IMR-90 (cell line): ENCODE results near the gene HSPE1. TPM values are rescaled to one million over a fixed set of nuclear protein-coding genes. Genes with fewer than 3 reads are reported as not detected.

ENCODE experiments used
- ATAC-seq: fragments of 200-7000 bp; cut with Tn5 transposase; 2 replicates; pipeline ENCODE4 v1.9.1; 2020; ENCODE audit warnings: low read depth, mild to moderate bottlenecking, moderate library complexity
- BruUV-seq: library from RNA; stranded (reverse); fragments of 400-500 nt; replicated peaks from 2 replicates; lab custom pipeline; 2021; lab: Mats Ljungman, UMichigan
- CTCF ChIA-PET: fragments of 300-600 bp; formaldehyde crosslinking; extraction: SDS; loops from one replicate; lab custom pipeline; 2021; ENCODE audit warnings: antibody characterized with exemption; lab: Yijun Ruan, JAX
- POLR2A ChIA-PET: fragments of 300-600 bp; sonication (Branson Sonifier 250); formaldehyde crosslinking; loops from one replicate; lab custom pipeline; 2022; ENCODE audit warnings: antibody characterized with exemption; ENCODE audit not compliant: unreplicated experiment; lab: Charles Lee
- DNase-seq: peaks from one replicate; pipeline ENCODE4 v3.0.0; 2013
- H2AFZ ChIP-seq: replicated peaks from 2 replicates; pipeline ENCODE3; 2013; ENCODE audit warnings: low read length, mild to moderate bottlenecking; ENCODE audit not compliant: poor library complexity
- H2AK5ac ChIP-seq: 2 replicates; pipeline ENCODE4 v1.6.1; 2013; ENCODE audit warnings: low read depth, low read length, inconsistent platforms
- H2AK9ac ChIP-seq: replicated peaks from 2 replicates; pipeline ENCODE3; 2013; ENCODE audit warnings: mild to moderate bottlenecking, low read depth, low read length, moderate library complexity; ENCODE audit not compliant: poor library complexity
- H2BK120ac ChIP-seq: 2 replicates; pipeline ENCODE4 v1.6.1; 2013; ENCODE audit warnings: low read depth, low read length, inconsistent platforms
- H2BK15ac ChIP-seq: 3 replicates; pipeline ENCODE4 v1.6.1; 2013; ENCODE audit warnings: low read depth, low read length, inconsistent platforms
- H2BK20ac ChIP-seq: 2 replicates; pipeline ENCODE4 v1.6.1; 2013; ENCODE audit warnings: low read depth, mild to moderate bottlenecking, inconsistent platforms, low read length, moderate library complexity
- H2BK5ac ChIP-seq: 2 replicates; pipeline ENCODE4 v1.6.1; 2013; ENCODE audit warnings: mild to moderate bottlenecking, low read depth, low read length, inconsistent platforms; ENCODE audit not compliant: poor library complexity, severe bottlenecking
- H3K14ac ChIP-seq: replicated peaks from 2 replicates; pipeline ENCODE4 v1.6.1; 2013; ENCODE audit warnings: low read depth, low read length, inconsistent platforms
- H3K18ac ChIP-seq: 2 replicates; pipeline ENCODE4 v1.6.1; 2013; ENCODE audit warnings: low read depth, low read length, control low read depth
- H3K23ac ChIP-seq: 2 replicates; pipeline ENCODE4 v1.6.1; 2013; ENCODE audit warnings: low read depth, low read length, inconsistent platforms
- H3K27ac ChIP-seq: 2 replicates; pipeline ENCODE4 v1.5.1; 2013; ENCODE audit warnings: mild to moderate bottlenecking, control low read depth, low read length; ENCODE audit not compliant: insufficient read depth
- H3K27me3 ChIP-seq: 2 replicates; pipeline ENCODE4 v1.6.1; 2013; ENCODE audit warnings: low read length; ENCODE audit not compliant: control insufficient read depth, insufficient read depth
- H3K36me3 ChIP-seq: 2 replicates; pipeline ENCODE4 v1.6.1; 2013; ENCODE audit warnings: low read length, mixed read lengths; ENCODE audit not compliant: control insufficient read depth, insufficient read depth
- H3K4ac ChIP-seq: 2 replicates; pipeline ENCODE4 v1.6.1; 2013; ENCODE audit warnings: low read depth, low read length, inconsistent platforms
- H3K4me1 ChIP-seq: 2 replicates; pipeline ENCODE4 v1.6.1; 2013; ENCODE audit warnings: low read length, mixed read lengths; ENCODE audit not compliant: control insufficient read depth, insufficient read depth
- H3K4me2 ChIP-seq: 2 replicates; pipeline ENCODE4 v1.6.1; 2013; ENCODE audit warnings: low read depth, mild to moderate bottlenecking, control low read depth, low read length, moderate library complexity
- H3K4me3 ChIP-seq: 2 replicates; pipeline ENCODE4 v1.5.1; 2013; ENCODE audit warnings: low read depth, mild to moderate bottlenecking, control low read depth, low read length, moderate library complexity; ENCODE audit not compliant: insufficient read depth
- H3K56ac ChIP-seq: 2 replicates; pipeline ENCODE4 v1.6.1; 2013; ENCODE audit warnings: low read length, inconsistent platforms; ENCODE audit not compliant: insufficient read depth; ENCODE audit errors: extremely low read depth
- H3K79me1 ChIP-seq, 2 experiments: 2 replicates each; pipeline ENCODE4 v1.6.1; 2013; ENCODE audit warnings: low read length in 2 of 2, inconsistent platforms in 1 of 2, low read depth in 1 of 2
- H3K9ac ChIP-seq: 2 replicates; pipeline ENCODE4 v1.6.1; 2013; ENCODE audit warnings: low read depth, low read length, control low read depth
- H3K9me1 ChIP-seq: 2 replicates; pipeline ENCODE4 v1.6.1; 2013; ENCODE audit warnings: low read length, inconsistent platforms; ENCODE audit not compliant: insufficient read depth
- H3K9me3 ChIP-seq: 2 replicates; pipeline ENCODE4 v1.6.1; 2013; ENCODE audit warnings: low read length; ENCODE audit not compliant: control insufficient read depth, insufficient read depth
- H4K20me1 ChIP-seq: 2 replicates; pipeline ENCODE4 v1.6.1; 2013; ENCODE audit warnings: low read length, inconsistent platforms; ENCODE audit not compliant: insufficient read depth
- H4K5ac ChIP-seq: 2 replicates; pipeline ENCODE4 v1.6.1; 2013; ENCODE audit warnings: mild to moderate bottlenecking, low read depth, low read length, control low read depth
- H4K8ac ChIP-seq, 2 experiments: 2 replicates each; pipeline ENCODE4 v1.6.1; 2013; ENCODE audit warnings: low read depth in 2 of 2, low read length in 2 of 2, control low read depth in 1 of 2, inconsistent platforms in 1 of 2
- H4K91ac ChIP-seq: 2 replicates; pipeline ENCODE4 v1.6.1; 2013; ENCODE audit warnings: low read depth, low read length, inconsistent platforms; ENCODE audit not compliant: insufficient read depth
- CEBPB ChIP-seq: IDR thresholded peaks from 2 replicates; pipeline ENCODE4 v1.6.1; 2012; ENCODE audit warnings: low read depth, low read length, improper control_type of control experiment
- CHD1 ChIP-seq: IDR thresholded peaks from 2 replicates; pipeline ENCODE4 v1.6.1; 2012; ENCODE audit warnings: low read depth, low read length, improper control_type of control experiment
- NFE2L2 ChIP-seq: fragments of 150-350 bp; IDR thresholded peaks from 2 replicates; pipeline ENCODE4 v1.6.1; 2016; ENCODE audit warnings: low read depth, mild to moderate bottlenecking, low read length
- RCOR1 ChIP-seq: IDR thresholded peaks from 2 replicates; pipeline ENCODE4 v1.6.1; 2012; ENCODE audit warnings: mild to moderate bottlenecking, low read length, improper control_type of control experiment; ENCODE audit not compliant: insufficient replicate concordance
- SMC3 ChIP-seq: fragments of 150-350 bp; IDR thresholded peaks from 2 replicates; pipeline ENCODE4 v1.6.1; 2016; ENCODE audit warnings: low read depth, mild to moderate bottlenecking, antibody characterized with exemption, low read length, moderate library complexity
- WGBS, 2 experiments: methylation state at CpG; one replicate each; pipeline versions ENCODE4 v1.1.5 to v1.1.7; 2013; ENCODE audit warnings: missing lambda C conversion rate in 2 of 2; ENCODE audit not compliant: insufficient read length in 1 of 2; ENCODE audit errors: extremely low coverage in 2 of 2; 5-methylcytosine and 5-hydroxymethylcytosine counted together
- dilution Hi-C: fragments of 300-500 bp; cut with HindIII; formaldehyde crosslinking; loops from one replicate; pipeline ENCODE4 v1.14.3; 2018; ENCODE audit warnings: low sequenced_read_pairs; ENCODE audit not compliant: unreplicated experiment
- in situ Hi-C: fragments of 300-500 bp; cut with MboI; formaldehyde crosslinking; loops from 3 replicates; pipeline ENCODE4 v1.14.3; 2019; ENCODE audit warnings: low sequenced_read_pairs, inconsistent platforms, mixed read lengths
- intact Hi-C: fragments of 100-400 bp; cut with micrococcal nuclease; formaldehyde crosslinking; loops from 2 replicates; pipeline ENCODE4 v1.10.0; 2022
- polyA plus RNA-seq, 3 experiments: library from polyadenylated mRNA; depleted of rRNA; stranded (reverse); fragments of >200 nt; gene quantifications; 2 replicates each; pipeline ENCODE4 v1.2.3, GENCODE V29; 2012; ENCODE audit warnings: low replicate concordance in 1 of 3
- total RNA-seq: library from RNA; depleted of rRNA; stranded (reverse); fragments of >200 nt; gene quantifications from 2 replicates; pipeline ENCODE4 v1.2.3, GENCODE V29; 2012

Gene HSPE1
- total and polyA plus RNA-seq, 2 of the 4 experiments (the other 2 are of a cell fraction) = 13.3 to 93.6 TPM

DNA sequence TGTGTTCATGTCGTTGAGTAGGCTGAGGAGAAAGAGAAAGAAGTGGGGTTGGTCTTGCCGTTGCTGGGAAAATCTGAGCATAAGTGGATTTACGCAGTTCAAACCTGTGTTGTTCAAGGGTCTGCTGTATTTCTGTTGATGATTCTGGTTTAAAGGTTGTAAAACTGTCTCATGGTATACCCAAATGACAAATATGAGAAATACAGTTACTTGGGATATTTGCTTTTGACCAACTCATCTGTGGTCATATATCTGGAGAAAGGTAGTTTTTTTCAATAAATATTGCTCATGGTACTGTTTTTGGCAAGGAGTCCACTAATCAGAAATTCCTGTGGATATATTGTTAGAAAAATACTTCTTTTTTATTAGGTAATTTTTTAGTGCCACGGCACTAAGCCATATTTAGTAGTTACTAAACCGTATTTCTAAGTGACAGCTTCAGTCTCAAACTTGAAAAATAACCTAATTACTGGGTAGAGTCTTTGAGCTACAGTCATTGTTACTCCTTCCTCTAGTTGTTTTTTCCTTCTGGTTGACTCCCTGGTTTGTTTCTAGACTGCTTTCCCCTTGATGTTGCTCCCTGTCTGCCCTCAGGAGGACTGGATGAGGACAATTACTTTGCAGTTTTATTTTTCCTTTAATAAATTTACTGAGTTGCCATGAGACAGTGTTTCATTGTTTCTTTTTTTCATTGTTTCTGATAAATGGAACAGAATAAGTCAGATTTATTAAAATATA, 47.2 kb downstream of the HSPE1 start:
- H2BK5ac ChIP-seq = no peak overlapping the region
- intact Hi-C loops (no loop called here), dilution Hi-C loops (no loop called here), in situ Hi-C loops (no loop called here)
- no peaks in the 10 kb centered on the region for H3K27me3 ChIP-seq
- ATAC-seq (no peak), DNase-seq (no peak)
- H3K9me1 ChIP-seq = no peaks in the 10 kb centered on the region
- no peaks in the 10 kb centered on the region for H3K9me3 ChIP-seq
- POLR2A ChIA-PET = no interaction called here
- no peak overlapping the region for H3K4me3 ChIP-seq
- H2AK9ac ChIP-seq = no peak overlapping the region
- no TSS peak for BruUV-seq
- H3K4me1 ChIP-seq = no peaks in the 10 kb centered on the region
- no peak overlapping the region for H3K9ac ChIP-seq
- H2BK20ac ChIP-seq = no peak overlapping the region
- no peak overlapping the region for H4K91ac ChIP-seq
- CTCF ChIA-PET = interaction anchor here (0.5 kb wide), 1 partner anchor 136 kb away, joined by 3 read pairs; no protein-coding TSS in a partner anchor
- H3K14ac ChIP-seq = no peak overlapping the region; the same call in 1 of the 2 replicates
- no peak overlapping the region for H2AFZ ChIP-seq
- H3K4me2 ChIP-seq = no peak overlapping the region
- H4K8ac ChIP-seq = no peak overlapping the region
- no peak overlapping the region for H2BK15ac ChIP-seq
- no peak overlapping the region for H3K56ac ChIP-seq
- H2BK120ac ChIP-seq = no peak overlapping the region
- no peak overlapping the region for H4K5ac ChIP-seq
- peaks cover 3 to 30% of the 10 kb centered on the region in 2 experiments; a peak in 3 of 4 replicates for H3K79me1 ChIP-seq
- no peak overlapping the region for H3K27ac ChIP-seq
- H3K23ac ChIP-seq = no peak overlapping the region
- TF ChIP-seq NFE2L2 (no peak), RCOR1 (no peak), CEBPB (no peak), CHD1 (no peak), SMC3 (no peak)
- H3K18ac ChIP-seq = no peak overlapping the region
- H2AK5ac ChIP-seq = no peak overlapping the region
- no peak overlapping the region for H3K4ac ChIP-seq
- peaks cover 23% of the 10 kb centered on the region for H3K36me3 ChIP-seq
- peaks cover 4% of the 10 kb centered on the region; the same call in 1 of the 2 replicates for H4K20me1 ChIP-seq
- 100% methylated on average over 1 of the region's 5 CpGs; no CpG with 5 or more reads in 1 of the 2 experiments for WGBS, 2 experiments
